ENCODE measurements around the gene CA10. TPM values are rescaled to one million over a fixed set of nuclear protein-coding genes. Genes with fewer than 3 reads are reported as not detected.

The CA10 gene
- total RNA-seq, 2 donors from 2014 or later = not detected

- Histone ChIP-seq H3K4me1 (no peaks in the 10 kb centered on the region), H3K27ac (no peak overlapping the region), H3K4me3 (no peak overlapping the region), H3K27me3 (no peaks in the 10 kb centered on the region), H3K9me3 (no peaks in the 10 kb centered on the region), H3K36me3 (no peaks in the 10 kb centered on the region)
- DNase-seq (ENCODE audit: low spot score) = no peak
- no peak for TF ChIP-seq CTCF (IDR thresholded peaks at IDR 0.05)
Measured at GRCh38 chr17:51670899-51671298, 487.6 kb downstream of the CA10 start.

GRCh38 chr17:51668963-51669246 is 489.6 kb downstream of the CA10 start:
- H3K4me1 ChIP-seq = no peaks in the 10 kb centered on the region
- TF ChIP-seq CTCF (IDR thresholded peaks at IDR 0.05) = no peak
- no peak overlapping the region for H3K27ac ChIP-seq
- H3K9me3 ChIP-seq = no peaks in the 10 kb centered on the region
- no peaks in the 10 kb centered on the region for H3K27me3 ChIP-seq
- no peak for DNase-seq (ENCODE audit: low spot score)
- no peaks in the 10 kb centered on the region for H3K36me3 ChIP-seq
- H3K4me3 ChIP-seq = no peak overlapping the region

GRCh38 chr17:51668155-51668962 is 490.2 kb downstream of the CA10 start:
- no peak for TF ChIP-seq CTCF (IDR thresholded peaks at IDR 0.05)
- Histone ChIP-seq H3K27ac (no peak overlapping the region), H3K36me3 (no peaks in the 10 kb centered on the region), H3K27me3 (no peaks in the 10 kb centered on the region), H3K4me3 (no peak overlapping the region), H3K4me1 (no peaks in the 10 kb centered on the region), H3K9me3 (no peaks in the 10 kb centered on the region)
- no peak for DNase-seq (ENCODE audit: low spot score)

- Histone ChIP-seq H3K27me3 (no peaks in the 10 kb centered on the region), H3K36me3 (no peaks in the 10 kb centered on the region), H3K4me1 (no peaks in the 10 kb centered on the region), H3K27ac (no peak overlapping the region), H3K4me3 (no peak overlapping the region), H3K9me3 (no peaks in the 10 kb centered on the region)
- no peak for TF ChIP-seq CTCF (IDR thresholded peaks at IDR 0.05)
- DNase-seq (ENCODE audit: low spot score) = no peak
Measured at GRCh38 chr17:51667706-51668083, 490.8 kb downstream of the CA10 start.

GRCh38 chr17:51666971-51667705 is 491.4 kb downstream of the CA10 start:
- Histone ChIP-seq H3K4me3 (no peak overlapping the region), H3K36me3 (no peaks in the 10 kb centered on the region), H3K4me1 (no peaks in the 10 kb centered on the region), H3K27me3 (no peaks in the 10 kb centered on the region), H3K27ac (no peak overlapping the region), H3K9me3 (no peaks in the 10 kb centered on the region)
- no peak for DNase-seq (ENCODE audit: low spot score)
- no peak for TF ChIP-seq CTCF (IDR thresholded peaks at IDR 0.05)
